H1 (cell line): ENCODE results near the gene CSGALNACT2. TPM values are rescaled to one million over a fixed set of nuclear protein-coding genes. Genes with fewer than 3 reads are reported as not detected.

Experiments
- BACH1 ChIP-seq: IDR thresholded peaks from 2 replicates; pipeline ENCODE4 v1.6.1; 2012; ENCODE audit warnings: low read length, improper control_type of control experiment
- CHD1 ChIP-seq: IDR thresholded peaks from 2 replicates; pipeline ENCODE4 v1.6.1; 2012; ENCODE audit warnings: low read depth, low read length, improper control_type of control experiment
- EP300 ChIP-seq, 2 experiments: IDR thresholded peaks; 1 replicate in 1 of 2; 2 replicates in 1 of 2; pipeline ENCODE4 v1.6.1; 2011 to 2012; ENCODE audit warnings: low read depth in 2 of 2, low read length in 2 of 2, mild to moderate bottlenecking in 2 of 2, borderline replicate concordance in 1 of 2, inconsistent platforms in 1 of 2, moderate library complexity in 1 of 2
- JUND ChIP-seq: IDR thresholded peaks from 2 replicates; pipeline ENCODE4 v1.6.1; 2011; ENCODE audit warnings: mild to moderate bottlenecking, improper control_type of control experiment, low read length
- POU5F1 ChIP-seq: IDR thresholded peaks from 2 replicates; pipeline ENCODE4 v1.6.1; 2011; ENCODE audit warnings: low read depth, mild to moderate bottlenecking, low read length, moderate library complexity
- TEAD4 ChIP-seq: IDR thresholded peaks from 2 replicates; pipeline ENCODE4 v1.6.1; 2012; ENCODE audit warnings: low read depth, low read length, inconsistent platforms, mixed read lengths
- polyA plus RNA-seq, 7 experiments: library from polyadenylated mRNA; depleted of rRNA in 3 of 7; stranded (reverse) in 5 of 7; unstranded in 2 of 7; fragments of >200 nt in 5 of 7; fragments of 200-250 nt in 2 of 7; gene quantifications; 1 replicate in 5 of 7; 2 replicates in 1 of 7; 4 replicates in 1 of 7; pipeline versions ENCODE4 v1.2.1 to v1.2.3, GENCODE V29; 2011 to 2013; ENCODE audit warnings: missing spikeins in 2 of 7, mixed read lengths in 2 of 7
- total RNA-seq: library from RNA; stranded (reverse); fragmentation: NEBNext Ultra II Directional; extraction: Animal tissue kit (Norgen Biotek cat#: 25700); gene quantifications from 2 replicates; pipeline ENCODE4 v1.2.1, GENCODE V29; 2021

The CSGALNACT2 gene
- total and polyA plus RNA-seq, 2 of the 8 experiments (the other 6 are each of a cell fraction or from before 2014, with no cell fraction given), result 2.6 to 5.3 TPM

DNA sequence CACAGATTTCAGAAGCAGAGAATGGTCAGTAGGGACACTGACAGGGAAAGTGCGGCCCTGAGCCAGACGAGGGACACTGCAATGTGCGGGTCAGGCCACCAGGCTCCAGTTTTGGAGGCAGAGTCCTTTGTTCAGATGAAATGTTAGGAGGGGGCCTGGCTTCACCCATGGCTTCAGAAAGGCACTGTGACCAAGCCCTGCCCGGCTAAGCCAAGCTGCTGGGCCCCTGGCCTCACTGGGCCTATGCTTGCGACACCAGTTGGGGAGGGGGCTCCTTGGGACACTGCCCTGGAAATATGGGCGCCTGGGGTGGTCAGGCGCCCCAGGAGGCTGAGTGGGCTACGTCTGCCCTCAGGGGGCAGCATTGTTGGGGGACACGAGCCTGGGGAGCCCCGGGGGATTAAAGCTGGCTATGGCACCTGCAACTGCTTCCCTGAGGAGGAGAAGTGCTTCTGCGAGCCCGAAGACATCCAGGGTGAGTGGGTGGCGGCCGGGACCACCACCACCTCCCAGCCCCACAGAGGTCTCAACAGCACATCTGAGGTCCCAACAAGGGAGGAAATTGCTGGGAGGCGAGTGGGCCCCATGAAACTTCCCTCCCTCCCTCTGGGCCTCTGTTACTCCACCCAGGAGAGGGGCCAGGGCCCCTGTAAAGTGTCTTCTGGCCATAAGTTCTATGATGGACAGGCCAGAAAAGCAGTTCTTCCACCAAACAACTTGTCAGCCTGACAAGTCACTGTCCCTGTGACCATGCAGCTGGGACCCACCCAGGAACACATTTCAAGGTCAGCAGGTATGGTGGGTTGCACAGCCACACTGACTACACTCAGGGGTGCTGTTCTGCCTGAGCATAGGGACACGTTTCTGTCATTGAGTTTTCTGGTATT lies 24.8 kb upstream of the CSGALNACT2 start (continued):
- TF ChIP-seq POU5F1 (no peak), TEAD4 (no peak), CHD1 (no peak), JUND (no peak), EP300 (IDR thresholded peaks at IDR 0.05; ENCODE audit: borderline replicate concordance in 1 of 2, low read depth in 2 of 2, low read length in 2 of 2) (no peak), BACH1 (no peak)
